Activated CD8-positive, alpha-beta T cell treated with anti-CD3 and anti-CD28 coated beads for 36 hours (primary cell): ENCODE results near the gene ANGEL1. TPM values are rescaled to one million over a fixed set of nuclear protein-coding genes. Genes with fewer than 3 reads are reported as not detected.

Experiments used
- ATAC-seq: fragments of 200-7000 bp; cut with Tn5 transposase; one replicate; pipeline ENCODE4 v1.10.0; 2021; ENCODE audit warnings: mild to moderate bottlenecking, moderate library complexity
- CTCF ChIA-PET: fragments of 350-600 bp; sonication (Branson Sonifier 250); formaldehyde crosslinking; loops from one replicate; lab custom pipeline; 2021; ENCODE audit warnings: antibody characterized with exemption; lab: Charles Lee
- POLR2A ChIA-PET: fragments of 350-600 bp; sonication (Branson Sonifier 250); formaldehyde crosslinking; loops from one replicate; lab custom pipeline; 2021; ENCODE audit warnings: antibody characterized with exemption; lab: Charles Lee
- DNase-seq: peaks from one replicate; pipeline ENCODE4 v3.0.0-alpha.2; 2020
- H3K27ac Mint-ChIP-seq: one replicate; pipeline ENCODE4 v1.8.0; 2021; ENCODE audit warnings: mild to moderate bottlenecking, mixed read lengths
- H3K27me3 Mint-ChIP-seq: one replicate; pipeline ENCODE4 v1.8.0; 2021; ENCODE audit warnings: mixed read lengths
- H3K36me3 Mint-ChIP-seq: one replicate; pipeline ENCODE4 v1.8.0; 2021; ENCODE audit warnings: low read depth, mixed read lengths
- H3K4me1 Mint-ChIP-seq: one replicate; pipeline ENCODE4 v1.8.0; 2021; ENCODE audit warnings: low read depth, mixed read lengths
- H3K4me3 Mint-ChIP-seq: one replicate; pipeline ENCODE4 v1.8.0; 2021; ENCODE audit warnings: mild to moderate bottlenecking, moderate library complexity, mixed read lengths
- H3K9me3 Mint-ChIP-seq: one replicate; pipeline ENCODE4 v1.8.0; 2021; ENCODE audit warnings: mixed read lengths
- CTCF ChIP-seq: fragments of 200-600 bp; IDR thresholded peaks from one replicate; pipeline ENCODE4 v1.8.0; 2022; ENCODE audit warnings: antibody characterized with exemption, mild to moderate bottlenecking
- intact Hi-C: fragments of 100-400 bp; cut with micrococcal nuclease; formaldehyde crosslinking; loops from one replicate; pipeline ENCODE4 v1.10.0; 2022
- total RNA-seq, 2 experiments: library from RNA; stranded (reverse); gene quantifications; one replicate each; pipeline ENCODE4 v1.2.3, GENCODE V29; 2021

The ANGEL1 gene
- total RNA-seq, 2 experiments from 2014 or later: 16.5 to 21.5 TPM

- TF ChIP-seq CTCF: no peak
- DNase-seq (no peak), ATAC-seq (no peak)
- no peaks in the 10 kb centered on the region for H3K36me3 Mint-ChIP-seq
- H3K4me1 Mint-ChIP-seq: peaks cover 24% of the 10 kb centered on the region
- CTCF ChIA-PET: interaction anchor here (8.6 kb wide), 1 partner anchor 12 kb away, joined by 51 read pairs; no protein-coding TSS in a partner anchor
- intact Hi-C loops: no loop called here
- no peak overlapping the region for H3K4me3 Mint-ChIP-seq
- H3K9me3 Mint-ChIP-seq: no peaks in the 10 kb centered on the region
- H3K27me3 Mint-ChIP-seq: peaks cover 11% of the 10 kb centered on the region
- H3K27ac Mint-ChIP-seq: no peak overlapping the region
- POLR2A ChIA-PET: no interaction called here
Measured at GRCh38 chr14:76772300-76773187, 40.1 kb downstream of the ANGEL1 start.

GRCh38 chr14:76771437-76771980, 41.2 kb downstream of the ANGEL1 start:
- DNase-seq (no peak), ATAC-seq (no peak)
- no peak overlapping the region for H3K27ac Mint-ChIP-seq
- intact Hi-C loops: no loop called here
- H3K36me3 Mint-ChIP-seq: no peaks in the 10 kb centered on the region
- no peaks in the 10 kb centered on the region for H3K9me3 Mint-ChIP-seq
- ChIA-PET POLR2A (interaction anchor here (1.4 kb wide), 1 partner anchor 12 kb away, joined by 5 read pairs; no protein-coding TSS in a partner anchor), CTCF (interaction anchor here (1.2 to 8.6 kb wide), 2 partner anchors 13 to 89 kb away, joined by 3 to 51 read pairs; no protein-coding TSS in a partner anchor)
- peaks cover 11% of the 10 kb centered on the region for H3K27me3 Mint-ChIP-seq
- no peak overlapping the region for H3K4me3 Mint-ChIP-seq
- TF ChIP-seq CTCF: no peak
- H3K4me1 Mint-ChIP-seq: peaks cover 24% of the 10 kb centered on the region

- Mint-ChIP-seq H3K9me3 (no peaks in the 10 kb centered on the region), H3K27me3 (peaks cover 11% of the 10 kb centered on the region), H3K4me3 (no peak overlapping the region), H3K4me1 (peaks cover 24% of the 10 kb centered on the region), H3K27ac (no peak overlapping the region), H3K36me3 (no peaks in the 10 kb centered on the region)
- no peak for ATAC-seq
- ChIA-PET POLR2A (interaction anchor here (1.4 to 1.5 kb wide), 2 partner anchors 9 to 12 kb away, joined by 4 to 5 read pairs; no protein-coding TSS in a partner anchor), CTCF (interaction anchor here (1.0 to 8.6 kb wide), 3 partner anchors 14 to 315 kb away, joined by 3 to 51 read pairs (median 3); no protein-coding TSS in a partner anchor)
- intact Hi-C loops: no loop called here
- DNase-seq: no peak
- no peak for TF ChIP-seq CTCF
Measured at GRCh38 chr14:76770521-76771436, 41.9 kb downstream of the ANGEL1 start.

- POLR2A ChIA-PET: interaction anchor here (1.5 kb wide), 1 partner anchor 10 kb away, joined by 4 read pairs; no protein-coding TSS in a partner anchor
- H3K27ac Mint-ChIP-seq: no peak overlapping the region
Measured at GRCh38 chr14:76769636-76770292, 42.9 kb downstream of the ANGEL1 start.

More at GRCh38 chr14:76769636-76770292, 42.9 kb downstream of the ANGEL1 start:
- no peak for DNase-seq
- H3K9me3 Mint-ChIP-seq: no peaks in the 10 kb centered on the region
- no peak overlapping the region for H3K4me3 Mint-ChIP-seq
- no peak for TF ChIP-seq CTCF
- intact Hi-C loops: no loop called here
- no peaks in the 10 kb centered on the region for H3K36me3 Mint-ChIP-seq
- peaks cover 14% of the 10 kb centered on the region for H3K27me3 Mint-ChIP-seq
- no peak for ATAC-seq
- H3K4me1 Mint-ChIP-seq: peaks cover 24% of the 10 kb centered on the region
- CTCF ChIA-PET: interaction anchor here (1.0 to 8.6 kb wide), 3 partner anchors 15 to 316 kb away, joined by 3 to 51 read pairs (median 7); no protein-coding TSS in a partner anchor
